Measurements from ENCODE around the gene MRPL4. TPM values are rescaled to one million over a fixed set of nuclear protein-coding genes. Genes with fewer than 3 reads are reported as not detected.

The MRPL4 gene
- total RNA-seq, 1 donor from 2014 or later: 13.6 TPM

- no peak for DNase-seq
Measured at GRCh38 chr19:10289167-10289835, 37.3 kb downstream of the MRPL4 start.

GRCh38 chr19:10289836-10290356 is 37.9 kb downstream of the MRPL4 start, which contains the start of gene ICAM5:
Gene ICAM5 (plus strand): TSS chr19:10289952. CDS start chr19:10290044, 92 bp downstream.
- DNase-seq: no peak

GRCh38 chr19:10290357-10290875 is 38.4 kb downstream of the MRPL4 start:
- DNase-seq: no peak

GRCh38 chr19:10290876-10291553 is 39.0 kb downstream of the MRPL4 start:
- DNase-seq: no peak

- no peak for DNase-seq
Measured at GRCh38 chr19:10291554-10292205, 39.7 kb downstream of the MRPL4 start.

GRCh38 chr19:10292206-10292788 is 40.3 kb downstream of the MRPL4 start:
- no peak for DNase-seq

GRCh38 chr19:10292789-10293636 is 41.0 kb downstream of the MRPL4 start:
- DNase-seq: no peak

- DNase-seq: no peak
Measured at GRCh38 chr19:10293637-10294367, 41.8 kb downstream of the MRPL4 start.

GRCh38 chr19:10294368-10294697 is 42.3 kb downstream of the MRPL4 start:
- DNase-seq: no peak

- DNase-seq: no peak
Measured at GRCh38 chr19:10295305-10295846, 43.4 kb downstream of the MRPL4 start.

- no peak for DNase-seq
Measured at GRCh38 chr19:10295847-10296591, 44.0 kb downstream of the MRPL4 start.

- DNase-seq: no peak
Measured at GRCh38 chr19:10299545-10300458, 47.8 kb downstream of the MRPL4 start.

GRCh38 chr19:10305139-10305806 is 53.3 kb downstream of the MRPL4 start:
- no peak for DNase-seq

- DNase-seq: no peak
Measured at GRCh38 chr19:10306327-10306726, 54.3 kb downstream of the MRPL4 start.

- DNase-seq: no peak
Measured at GRCh38 chr19:10309423-10309822, 57.4 kb downstream of the MRPL4 start, which contains the start of gene ZGLP1. Gene ZGLP1 (minus strand): TSS chr19:10309815.
